HEK293 (cell line): ENCODE results near the gene HOXC5.

Experiments
- CTCF ChIP-seq: fragments of 450-650 bp; formaldehyde crosslinking; IDR thresholded peaks from 2 replicates; pipeline ENCODE4 v1.5.1; 2016; ENCODE audit warnings: missing biosample characterization, missing genetic modification characterization
- ELK4 ChIP-seq: IDR thresholded peaks from 2 replicates; pipeline ENCODE4 v1.6.1; 2011; ENCODE audit warnings: mild to moderate bottlenecking, low read depth, low read length, borderline replicate concordance
- KLF9 ChIP-seq: fragments of 450-650 bp; formaldehyde crosslinking; IDR thresholded peaks from 2 replicates; pipeline ENCODE4 v1.5.1; 2016; ENCODE audit warnings: missing biosample characterization, missing genetic modification characterization, low read depth
- OSR2 ChIP-seq: fragments of 450-650 bp; formaldehyde crosslinking; IDR thresholded peaks from 2 replicates; pipeline ENCODE4 v1.5.1; 2016; ENCODE audit warnings: missing biosample characterization, missing genetic modification characterization
- PRDM1 ChIP-seq: fragments of 450-650 bp; formaldehyde crosslinking; IDR thresholded peaks from 2 replicates; pipeline ENCODE4; 2016; ENCODE audit warnings: missing biosample characterization, missing genetic modification characterization
- ZNF560 ChIP-seq: fragments of 450-650 bp; formaldehyde crosslinking; IDR thresholded peaks from 2 replicates; pipeline ENCODE4 v1.5.1; 2017; ENCODE audit warnings: missing biosample characterization, missing genetic modification characterization, borderline replicate concordance
- ZNF792 ChIP-seq: fragments of 450-650 bp; formaldehyde crosslinking; IDR thresholded peaks from 2 replicates; pipeline ENCODE4 v1.5.1; 2016; ENCODE audit warnings: missing biosample characterization, missing genetic modification characterization

- no peak for TF ChIP-seq CTCF
- no peak for TF ChIP-seq ZNF792 (tag by site-specific recombination)
- no peak for TF ChIP-seq PRDM1 (tag by site-specific recombination)
- no peak for TF ChIP-seq ELK4
- TF ChIP-seq KLF9: no peak
- TF ChIP-seq ZNF560 (tag by site-specific recombination): no peak
- no peak for TF ChIP-seq OSR2 (tag by site-specific recombination)
Observed at GRCh38 chr12:54060174-54060974, 27.5 kb downstream of the HOXC5 start.
